Embryonic facial prominence (tissue), 1 donor: Measurements from ENCODE around the gene FZR1.
A peak's percentile ranks its signal among the peaks of the same experiment; 100 is the strongest.
"Not testable (repeated sequence)": the region's sequence is repeated elsewhere in the genome, so short reads cannot be mapped to it uniquely, and the experiment has no call there.

Experiments used
- DNase-seq: peaks from one replicate; pipeline ENCODE4 v3.0.0-alpha.2; 2016; ENCODE audit errors: extremely low spot score

The FZR1 gene

DNA sequence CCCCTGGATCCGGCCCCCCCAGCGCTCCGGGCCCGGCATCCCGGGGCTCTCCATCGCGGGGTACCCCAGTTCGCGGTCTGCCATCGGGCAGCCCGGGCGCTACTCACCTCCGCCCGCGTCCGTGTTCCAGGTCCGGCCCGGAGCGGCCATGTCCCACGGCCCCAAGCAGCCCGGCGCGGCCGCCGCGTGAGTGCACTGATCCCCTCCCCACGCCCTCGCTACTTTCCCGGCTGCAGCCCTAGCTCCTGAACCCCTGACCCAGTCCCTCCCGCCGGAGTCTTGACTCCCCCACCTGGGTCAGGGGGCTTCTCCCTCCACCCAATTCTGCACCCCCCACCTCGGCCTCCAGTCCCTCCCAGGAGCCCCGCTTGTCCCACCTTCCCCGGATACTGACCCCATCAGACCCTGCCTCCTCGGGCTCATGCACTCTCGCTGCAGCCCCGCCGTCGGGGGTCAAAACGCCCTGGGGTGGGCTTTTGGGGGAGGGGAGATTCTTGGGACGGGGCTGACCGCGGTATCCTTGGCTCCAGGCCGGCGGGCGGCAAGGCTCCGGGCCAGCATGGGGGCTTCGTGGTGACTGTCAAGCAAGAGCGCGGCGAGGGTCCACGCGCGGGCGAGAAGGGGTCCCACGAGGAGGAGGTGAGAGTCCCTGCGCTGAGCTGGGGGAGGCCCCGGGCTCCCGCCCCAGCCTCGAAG, 67.2 kb downstream of the FZR1 start:
- no peak for DNase-seq

DNA sequence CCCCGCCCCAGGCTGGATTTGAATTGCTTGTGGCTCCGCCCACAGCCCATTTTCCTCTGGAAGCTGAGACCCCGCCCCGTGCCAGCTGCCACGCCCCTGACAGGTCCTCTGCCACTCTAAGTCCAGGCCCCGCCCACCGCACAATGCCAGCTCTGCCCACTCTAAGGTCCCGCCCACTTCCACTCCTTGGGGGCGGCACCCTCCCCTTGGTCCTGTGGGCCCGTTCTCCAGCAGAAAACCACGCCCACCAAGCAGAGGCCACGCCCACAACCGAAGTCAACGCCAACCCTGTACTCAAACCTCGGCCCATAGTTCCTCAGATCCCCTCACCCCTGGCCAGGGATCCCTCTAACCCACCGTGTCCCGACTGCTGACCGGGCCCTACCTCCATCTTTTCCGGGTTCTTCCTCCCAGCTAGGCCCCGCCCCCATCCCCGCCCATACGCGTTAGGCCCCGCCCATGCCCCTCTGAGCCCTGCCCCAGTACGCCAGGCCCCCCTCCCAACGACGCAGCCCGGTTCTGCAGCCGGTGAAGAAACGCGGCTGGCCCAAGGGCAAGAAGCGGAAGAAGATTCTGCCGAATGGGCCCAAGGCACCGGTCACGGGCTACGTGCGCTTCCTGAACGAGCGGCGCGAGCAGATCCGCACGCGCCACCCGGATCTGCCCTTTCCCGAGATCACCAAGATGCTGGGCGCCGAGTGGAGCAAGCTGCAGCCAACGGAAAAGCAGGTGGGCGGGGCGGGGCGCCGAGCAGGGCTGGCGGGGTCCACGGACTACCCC, 67.9 kb downstream of the FZR1 start:
- DNase-seq: peak; percentile 70

DNA sequence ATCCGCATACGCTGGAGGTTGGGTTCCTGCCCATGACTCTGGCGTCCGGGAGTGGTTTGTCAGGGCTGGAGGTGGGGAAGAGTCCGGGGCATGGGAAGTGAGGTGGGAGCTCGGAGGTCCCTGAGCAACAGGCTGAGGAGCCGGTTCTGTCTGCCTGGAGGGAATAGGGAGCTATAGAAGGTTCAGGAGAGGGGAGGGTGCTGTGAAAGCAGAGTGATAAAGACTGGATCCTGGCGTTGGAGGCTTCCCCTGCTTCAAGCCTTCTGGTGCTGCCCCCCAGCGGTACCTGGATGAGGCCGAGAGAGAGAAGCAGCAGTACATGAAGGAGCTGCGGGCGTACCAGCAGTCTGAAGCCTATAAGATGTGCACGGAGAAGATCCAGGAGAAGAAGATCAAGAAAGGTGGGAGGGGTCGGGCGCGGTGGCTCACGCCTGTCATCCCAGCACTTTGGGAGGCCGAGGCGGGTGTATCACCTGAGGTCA, 69.2 kb downstream of the FZR1 start:
- no peak for DNase-seq

DNA sequence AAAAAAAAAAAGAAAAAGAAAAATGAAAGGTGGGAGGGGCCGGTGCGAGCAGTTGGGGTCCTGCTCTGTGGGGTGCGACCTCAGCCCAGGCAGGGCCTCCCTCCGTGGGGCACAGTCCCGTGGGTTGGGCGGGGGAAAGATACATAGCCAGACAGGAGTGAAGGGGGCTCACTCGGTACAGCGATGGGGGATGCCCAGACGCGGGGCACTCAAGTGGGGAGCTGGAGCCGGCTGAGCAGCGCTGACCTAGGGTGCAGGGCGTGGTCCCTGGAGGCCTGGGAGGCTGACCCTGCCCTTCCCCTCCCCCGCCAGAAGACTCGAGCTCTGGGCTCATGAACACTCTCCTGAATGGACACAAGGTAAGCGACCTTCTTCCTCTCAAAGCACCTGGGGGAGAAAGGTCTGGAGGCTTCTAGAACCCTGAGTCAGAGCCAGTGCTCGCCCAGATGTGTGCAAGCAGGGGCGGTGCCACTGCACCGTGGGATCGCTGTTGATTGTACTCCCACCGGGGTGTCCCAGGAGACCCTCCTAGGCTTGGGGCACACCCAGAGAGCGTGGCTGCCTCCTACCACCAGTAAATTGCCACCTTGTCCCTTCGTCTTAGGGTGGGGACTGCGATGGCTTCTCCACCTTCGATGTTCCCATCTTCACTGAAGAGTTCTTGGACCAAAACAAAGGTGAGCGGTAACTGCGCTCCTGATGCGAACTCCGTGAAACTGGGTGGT, 70.0 kb downstream of the FZR1 start:
- no peak for DNase-seq

DNA sequence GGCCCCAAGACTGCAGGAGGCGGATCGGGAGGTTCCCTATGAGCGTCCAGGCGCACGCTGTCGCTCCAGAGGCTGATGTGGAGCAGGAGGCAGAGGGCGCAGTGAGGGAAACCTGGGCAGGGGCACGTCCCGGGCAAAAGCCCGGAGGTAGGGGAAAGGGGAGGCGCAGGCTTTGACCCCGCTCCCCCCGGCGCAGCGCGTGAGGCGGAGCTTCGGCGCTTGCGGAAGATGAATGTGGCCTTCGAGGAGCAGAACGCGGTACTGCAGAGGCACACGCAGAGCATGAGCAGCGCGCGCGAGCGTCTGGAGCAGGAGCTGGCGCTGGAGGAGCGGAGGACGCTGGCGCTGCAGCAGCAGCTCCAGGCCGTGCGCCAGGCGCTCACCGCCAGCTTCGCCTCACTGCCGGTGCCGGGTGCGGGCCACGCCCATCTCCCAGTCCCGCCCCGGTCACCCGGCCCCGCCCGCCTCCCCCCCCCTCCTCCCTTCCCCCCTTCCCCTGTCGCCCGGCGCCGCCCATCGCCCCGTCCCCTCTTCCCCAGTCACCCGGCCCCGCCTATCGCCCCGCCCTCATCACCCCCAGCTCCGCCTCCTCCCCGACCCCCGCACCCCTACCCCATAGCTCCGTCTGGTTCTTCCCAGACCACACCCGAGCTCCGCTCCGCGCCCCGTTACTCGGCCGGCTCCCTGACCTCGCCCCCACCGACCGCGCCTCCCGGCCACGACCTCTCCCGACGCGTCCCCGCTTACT, 70.8 kb downstream of the FZR1 start:
- peak; percentile 59 for DNase-seq

DNA sequence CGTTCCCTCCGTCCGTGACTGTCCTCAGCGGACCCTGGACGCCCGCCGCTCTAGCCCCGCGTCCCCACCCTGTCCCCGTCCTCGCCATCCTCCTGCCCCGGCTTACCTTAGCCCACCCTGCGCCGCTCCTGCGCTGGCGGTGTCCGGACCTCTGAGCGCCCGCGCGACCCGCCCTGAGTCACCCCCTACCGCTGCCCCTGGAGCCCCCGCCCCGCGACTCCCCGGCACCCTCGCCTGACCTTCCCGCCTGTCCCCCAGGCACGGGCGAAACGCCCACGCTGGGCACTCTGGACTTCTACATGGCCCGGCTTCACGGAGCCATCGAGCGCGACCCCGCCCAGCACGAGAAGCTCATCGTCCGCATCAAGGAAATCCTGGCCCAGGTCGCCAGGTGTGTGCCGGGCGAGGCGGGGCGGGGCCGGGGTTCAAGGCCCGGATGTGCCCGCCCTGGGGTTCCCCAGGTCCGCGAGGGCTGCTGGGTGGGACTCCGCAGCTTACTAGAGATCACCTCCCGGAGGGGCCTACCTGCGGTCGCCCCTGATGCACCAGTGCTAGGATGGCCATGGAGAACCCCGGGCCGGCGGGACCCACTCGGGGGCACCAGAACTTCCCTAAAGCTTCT, 71.7 kb downstream of the FZR1 start:
- DNase-seq: no peak

DNA sequence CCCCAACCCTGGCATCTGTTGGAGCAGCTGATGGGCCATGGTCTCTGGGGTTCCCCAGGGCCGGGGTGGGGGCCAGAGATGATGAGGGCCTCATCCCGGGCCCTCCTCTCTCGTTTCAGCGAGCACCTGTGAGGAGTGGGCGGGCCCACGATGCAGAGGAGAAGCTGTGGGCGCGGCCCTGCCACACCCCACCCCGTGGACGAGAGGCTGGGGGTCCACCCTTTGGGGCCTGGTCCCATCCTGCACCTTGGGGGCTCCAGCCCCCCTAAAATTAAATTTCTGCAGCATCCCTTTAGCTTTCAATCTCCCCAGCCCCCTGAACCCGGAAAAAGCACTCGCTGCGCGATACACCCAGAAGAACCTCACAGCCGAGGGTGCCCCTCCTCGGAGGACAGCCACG, 72.3 kb downstream of the FZR1 start:
- DNase-seq: no peak

DNA sequence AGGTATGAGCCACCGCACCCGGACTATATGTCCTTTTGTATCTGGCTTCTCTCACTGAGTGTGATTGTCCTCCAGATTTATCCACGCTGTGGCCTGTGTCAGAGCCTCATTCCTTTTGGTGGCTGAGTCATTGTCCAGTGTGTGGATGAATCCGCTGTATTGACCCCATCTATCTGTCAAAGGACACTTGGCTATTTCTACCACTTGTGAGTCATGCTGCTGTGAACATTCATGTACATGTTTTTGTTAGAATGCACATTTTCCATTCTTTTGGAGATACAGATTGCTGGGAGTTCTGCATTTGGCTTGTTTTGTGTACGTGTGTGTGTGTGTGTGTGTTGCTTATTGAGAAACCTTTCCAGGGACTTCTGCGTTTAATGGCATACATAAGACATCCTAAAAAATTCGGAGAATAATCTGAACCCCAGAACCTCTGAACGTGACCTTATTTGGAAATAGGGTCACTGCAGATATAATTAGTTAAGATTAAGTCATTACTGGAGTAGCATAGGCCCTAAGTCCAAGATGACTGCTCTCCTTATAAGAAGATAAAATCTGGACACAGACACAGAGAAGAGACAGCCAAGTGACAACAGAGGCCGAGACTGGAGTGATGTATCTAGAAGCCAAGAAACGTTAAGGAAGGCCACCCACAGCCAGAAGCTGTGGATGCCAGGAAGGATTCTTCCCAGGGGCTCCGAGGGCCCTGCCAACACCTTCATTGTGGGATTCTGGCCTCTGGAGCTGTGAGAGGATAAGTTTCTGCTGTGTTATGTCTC, 74.2 kb downstream of the FZR1 start:
- DNase-seq: no peak

DNA sequence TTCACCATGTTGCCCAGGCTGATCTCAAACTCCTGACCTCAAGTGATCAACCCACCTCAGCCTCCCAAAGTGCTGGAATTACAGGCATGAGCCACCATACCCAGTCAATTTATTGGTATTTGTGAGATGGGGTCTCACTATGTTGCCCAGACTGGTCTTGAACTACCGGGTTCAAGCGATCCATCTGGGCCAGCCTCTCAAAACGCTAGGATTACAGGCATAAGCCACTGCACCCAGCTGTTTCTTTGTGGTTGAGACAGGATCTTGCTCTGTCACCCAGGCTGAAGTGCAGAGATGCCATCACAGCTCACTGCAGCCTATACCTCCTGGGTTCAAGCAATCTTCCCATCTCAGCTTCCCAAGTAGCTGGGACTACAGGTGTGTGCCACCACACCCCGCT, 75.7 kb downstream of the FZR1 start:
- DNase-seq: not testable (repeated sequence)

DNA sequence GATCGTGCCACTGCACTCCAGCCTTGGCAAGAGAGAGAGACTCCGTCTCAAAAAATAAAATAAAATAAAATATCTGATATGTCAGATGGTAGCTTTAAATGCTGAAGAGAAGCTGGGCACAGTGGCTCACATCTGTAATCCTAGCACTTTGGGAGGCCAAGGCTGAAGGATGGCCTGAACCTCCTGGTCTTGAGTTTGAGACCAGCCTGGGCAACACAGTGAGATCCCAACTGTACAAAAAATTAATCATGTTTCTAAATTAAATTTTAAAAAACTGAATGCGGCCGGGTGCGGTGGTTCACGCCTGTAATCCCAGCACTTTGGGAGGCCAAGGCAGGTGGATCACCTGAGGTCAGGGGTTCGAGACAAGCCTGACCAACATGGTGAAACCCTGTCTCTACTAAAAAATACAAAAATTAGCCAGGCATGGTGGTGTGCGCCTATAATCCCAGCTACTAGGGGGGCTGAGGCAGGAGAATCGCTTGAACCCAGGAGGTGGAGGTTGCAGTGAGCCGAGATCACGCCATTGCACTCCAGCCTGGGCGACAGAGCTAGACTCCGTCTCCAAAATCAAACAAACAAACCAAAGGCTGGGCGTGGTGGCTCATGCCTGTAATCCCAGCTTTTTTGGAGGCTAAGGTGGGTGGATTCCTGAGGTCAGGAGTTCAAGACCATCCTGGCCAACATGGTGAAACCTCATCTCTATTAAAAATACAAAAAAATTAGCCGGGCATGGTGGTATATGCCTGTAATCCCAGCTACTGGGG, 78.1 kb downstream of the FZR1 start:
- DNase-seq: not testable (repeated sequence)

DNA sequence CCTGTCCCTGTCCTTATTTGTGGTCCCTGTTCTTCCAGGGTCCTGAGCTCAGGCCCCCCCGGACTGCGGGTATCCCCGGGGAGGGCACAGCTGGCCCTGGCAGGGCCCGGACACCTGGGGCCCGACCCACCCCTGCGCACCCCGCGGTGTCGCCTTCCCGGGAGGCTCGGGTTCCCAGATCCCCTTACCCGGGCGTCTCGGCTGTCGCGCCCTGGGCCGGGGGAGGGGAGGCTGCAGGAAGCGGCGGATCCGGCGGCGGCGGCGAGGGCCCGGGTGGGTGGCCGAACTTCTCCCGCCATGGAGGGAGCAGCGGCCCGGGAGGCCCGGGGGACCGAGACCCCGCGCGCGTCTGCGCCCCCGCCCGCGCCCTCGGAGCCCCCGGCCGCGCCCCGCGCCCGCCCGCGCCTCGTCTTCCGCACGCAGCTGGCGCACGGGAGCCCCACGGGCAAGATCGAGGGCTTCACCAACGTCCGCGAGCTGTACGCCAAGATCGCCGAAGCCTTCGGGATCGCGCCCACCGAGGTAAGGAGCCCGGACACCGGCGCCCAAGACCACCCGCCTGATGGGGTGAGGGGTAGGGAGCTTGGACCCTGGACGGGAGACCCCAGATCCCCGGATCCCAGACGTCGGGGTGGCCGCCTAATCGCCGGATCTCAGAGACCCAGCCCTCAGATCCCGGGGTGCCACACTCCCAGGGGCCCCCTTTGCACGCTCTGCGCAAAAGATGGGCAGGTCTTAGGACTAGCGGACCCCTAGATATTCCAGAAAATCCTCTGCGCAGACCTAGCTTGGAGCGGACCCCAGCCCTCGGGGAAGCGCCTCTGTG, 79.4 kb downstream of the FZR1 start, which contains the start of gene GIPC3:
TSS of gene GIPC3 (plus strand) at position 178 of the 826 bp plus-strand sequence. CDS start at position 298, 120 bp downstream.
- DNase-seq: no peak

DNA sequence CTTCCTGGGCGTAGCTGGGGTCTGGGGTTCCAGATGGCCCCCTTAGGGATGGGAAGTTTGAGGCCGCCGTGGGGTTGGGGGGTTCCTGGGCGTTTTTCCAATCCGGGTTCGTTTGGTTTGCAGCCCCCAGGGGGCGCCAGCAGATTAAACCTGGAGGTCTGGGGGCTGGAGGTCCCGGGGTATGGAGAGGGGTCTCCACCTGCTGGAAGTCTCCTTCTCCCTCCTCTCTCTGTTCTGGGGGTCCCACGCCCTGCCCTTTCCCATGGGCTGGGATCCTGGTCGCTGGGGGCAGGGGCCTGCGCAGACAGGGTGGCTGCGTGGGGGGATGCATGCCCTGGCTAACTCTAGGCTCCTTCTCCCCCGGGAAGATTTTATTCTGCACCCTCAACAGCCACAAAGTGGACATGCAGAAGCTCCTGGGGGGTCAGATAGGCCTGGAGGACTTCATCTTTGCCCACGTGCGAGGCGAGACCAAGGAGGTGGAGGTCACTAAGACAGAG, 80.1 kb downstream of the FZR1 start:
- no peak for DNase-seq

DNA sequence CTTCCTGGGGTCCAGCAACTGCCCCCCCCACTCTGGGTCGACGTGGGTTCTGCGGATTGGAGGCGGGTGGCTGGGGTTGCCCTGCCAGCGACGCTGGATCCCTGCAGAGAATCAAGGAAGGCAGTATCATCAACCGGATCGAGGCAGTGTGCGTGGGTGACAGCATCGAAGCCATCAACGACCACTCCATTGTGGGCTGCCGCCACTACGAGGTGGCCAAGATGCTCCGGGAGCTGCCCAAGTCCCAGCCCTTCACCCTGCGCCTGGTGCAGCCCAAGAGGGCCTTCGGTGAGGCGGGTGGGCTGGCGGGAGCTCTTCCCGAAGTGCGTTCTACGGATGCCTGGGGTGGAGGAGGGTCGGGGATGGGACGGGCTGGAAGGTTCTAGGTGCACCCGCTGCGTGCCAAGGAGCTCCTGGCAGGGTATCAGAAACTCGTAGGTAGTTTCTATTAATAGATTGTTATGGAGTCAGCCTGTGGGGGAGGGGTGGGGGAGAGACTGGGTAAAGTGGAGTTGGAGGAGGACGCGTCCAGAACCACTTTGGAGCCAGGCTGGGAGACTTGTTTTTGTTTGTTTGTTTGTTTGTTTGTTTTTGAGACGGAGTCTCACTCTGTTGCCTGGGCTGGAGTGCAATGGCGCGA, 80.7 kb downstream of the FZR1 start:
- DNase-seq: no peak
